Stimulated activated naive CD8-positive, alpha-beta T cell treated with anti-CD3 and anti-CD28 coated beads, Interleukin-15, Interleukin-2, amounts not matched to agents 100 U/mL and 50 U/mL, for 24 hours (primary cell): ENCODE data around the gene RNF26.
A peak's percentile ranks its signal among the peaks of the same experiment; 100 is the strongest.

Experiments used
- ATAC-seq: fragments of 150-1000 bp; cut with Tn5 transposase; one replicate; pipeline ENCODE4 v1.10.0; 2021
- DNase-seq: peaks from one replicate; pipeline ENCODE4 v3.0.0; 2021

The RNF26 gene

DNA sequence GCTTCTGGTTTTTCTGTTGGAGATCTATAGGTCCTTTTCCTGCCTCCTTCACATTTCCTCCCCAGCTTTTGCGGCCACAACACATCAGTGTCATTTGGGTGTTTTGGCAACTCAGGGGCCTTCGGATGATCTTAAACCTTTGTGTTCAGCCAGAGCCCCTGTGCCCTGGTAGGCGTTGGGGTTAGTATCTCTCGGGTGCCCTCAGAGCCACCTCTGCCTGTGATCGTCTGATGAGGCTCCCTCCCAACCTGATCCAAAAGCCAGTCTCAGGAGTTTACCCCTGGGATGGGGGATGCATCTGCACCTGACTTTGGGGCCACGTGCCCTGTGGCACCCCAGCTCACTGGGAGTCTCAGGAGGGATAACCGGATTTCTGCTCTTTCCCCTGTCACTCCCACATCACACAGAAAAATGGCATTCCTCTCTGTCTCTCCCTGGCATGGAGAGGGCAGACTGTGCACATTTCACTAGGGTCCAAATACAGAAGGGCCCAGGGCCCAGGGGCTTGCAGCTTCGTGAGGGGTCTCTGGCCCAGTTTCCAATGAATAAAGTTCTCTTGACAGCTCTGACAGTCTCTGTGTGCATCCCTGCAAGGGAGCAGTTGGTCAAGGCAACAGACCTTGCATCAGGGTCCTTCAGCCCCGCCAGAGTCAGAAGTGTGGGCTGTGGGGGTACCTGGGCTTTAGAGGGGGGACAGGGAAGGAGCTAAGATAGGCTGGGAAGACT is 2.6 kb downstream of the RNF26 start:
- ATAC-seq (no peak), DNase-seq (no peak)

DNA sequence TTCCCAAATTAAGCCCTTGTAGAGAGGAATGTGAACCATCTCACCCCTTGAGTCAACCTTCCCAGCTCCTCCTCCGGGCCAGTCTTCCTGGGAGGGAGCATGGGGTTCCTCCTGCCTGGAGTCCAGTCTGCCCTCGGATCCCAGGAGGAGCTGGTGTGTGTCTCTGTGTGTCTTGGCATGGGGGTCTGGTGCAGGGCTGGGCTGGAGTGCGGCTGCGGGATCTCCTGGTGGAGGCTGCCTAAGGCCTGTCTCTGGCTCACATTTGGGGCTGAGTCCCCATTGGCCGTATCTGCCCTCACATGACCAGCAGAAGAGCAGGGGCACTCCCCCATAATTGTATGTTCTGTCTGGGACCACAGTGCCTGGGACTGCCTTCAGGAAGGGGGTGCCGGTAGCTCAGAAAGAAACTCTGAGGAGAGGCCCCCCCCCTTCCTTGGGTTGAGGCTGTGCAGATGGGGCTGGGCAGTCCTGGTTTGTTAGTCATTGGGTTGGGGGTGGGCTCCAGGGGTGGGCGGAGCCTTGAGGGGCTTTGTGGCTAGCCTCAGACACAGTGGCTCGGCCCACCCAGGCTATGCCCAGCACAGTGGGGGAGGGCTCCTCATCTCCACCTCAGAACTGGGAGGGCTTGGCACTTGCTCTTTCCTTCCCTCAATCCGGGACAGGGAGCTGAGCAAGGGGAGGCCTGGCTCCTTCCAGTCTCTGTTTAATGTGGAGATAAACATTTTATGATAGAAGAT is 3.4 kb downstream of the RNF26 start:
- no peak for DNase-seq

DNA sequence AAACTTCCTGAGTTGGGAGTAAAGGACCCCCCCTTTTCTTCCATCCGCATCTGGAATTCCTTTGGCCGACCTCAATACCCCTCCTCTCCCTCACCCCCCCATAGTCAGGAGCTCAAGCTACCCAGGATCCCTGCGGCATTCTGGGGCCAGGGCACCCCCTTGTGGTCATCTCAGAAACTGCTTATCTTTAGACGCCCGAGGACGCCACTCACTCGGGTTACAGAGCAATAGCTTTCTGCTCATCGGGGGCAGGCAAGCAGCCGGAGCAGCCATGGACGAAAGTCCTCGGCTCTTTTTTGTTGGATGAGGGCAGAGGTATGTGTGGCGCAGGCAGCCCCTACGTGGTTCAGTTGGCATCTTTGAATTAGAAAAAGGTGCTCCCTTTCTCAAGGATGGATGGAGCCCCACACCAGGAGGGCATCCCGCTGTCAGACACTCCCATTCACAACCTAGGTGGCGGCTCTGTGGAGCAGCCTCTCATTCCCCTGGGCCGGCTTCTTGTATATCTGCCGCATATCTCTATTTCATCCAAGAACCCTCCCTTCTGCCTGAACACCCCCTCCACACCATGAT is 4.1 kb downstream of the RNF26 start:
- DNase-seq: peak; percentile 77
- peak; percentile 21 for ATAC-seq

More for the DNA sequence above, 3.4 kb downstream of the RNF26 start:
- ATAC-seq: no peak

DNA sequence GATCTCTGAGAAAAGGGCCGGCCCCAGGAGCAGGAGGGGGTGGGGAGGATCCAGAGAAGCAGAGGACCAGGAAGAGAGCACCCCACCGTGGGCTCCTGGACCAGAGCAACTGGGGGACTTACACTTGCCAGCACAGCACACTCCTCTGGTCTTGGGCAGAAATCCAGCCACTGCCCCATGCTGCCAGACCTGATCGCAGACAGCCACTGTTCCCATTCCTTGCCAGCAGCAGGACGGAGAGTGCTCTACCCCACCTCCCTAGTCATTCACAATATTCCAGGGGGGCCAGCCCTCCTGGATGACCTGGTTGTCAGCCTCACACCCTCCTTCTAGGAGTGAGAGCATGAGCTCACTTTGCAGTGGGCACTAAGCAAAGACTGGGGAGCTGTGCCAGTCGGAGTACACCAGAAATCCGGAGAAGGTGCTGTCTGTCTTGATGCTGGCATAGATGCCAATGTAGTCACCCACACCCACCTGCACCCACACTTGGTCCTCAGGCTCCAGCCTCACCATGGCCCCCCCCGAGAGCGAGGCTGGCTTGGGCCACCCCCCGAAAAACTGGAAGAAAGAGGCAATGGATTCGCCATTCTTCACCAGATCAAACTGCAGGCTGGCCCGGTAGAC is 4.8 kb downstream of the RNF26 start:
- ATAC-seq: no peak
- no peak for DNase-seq

DNA sequence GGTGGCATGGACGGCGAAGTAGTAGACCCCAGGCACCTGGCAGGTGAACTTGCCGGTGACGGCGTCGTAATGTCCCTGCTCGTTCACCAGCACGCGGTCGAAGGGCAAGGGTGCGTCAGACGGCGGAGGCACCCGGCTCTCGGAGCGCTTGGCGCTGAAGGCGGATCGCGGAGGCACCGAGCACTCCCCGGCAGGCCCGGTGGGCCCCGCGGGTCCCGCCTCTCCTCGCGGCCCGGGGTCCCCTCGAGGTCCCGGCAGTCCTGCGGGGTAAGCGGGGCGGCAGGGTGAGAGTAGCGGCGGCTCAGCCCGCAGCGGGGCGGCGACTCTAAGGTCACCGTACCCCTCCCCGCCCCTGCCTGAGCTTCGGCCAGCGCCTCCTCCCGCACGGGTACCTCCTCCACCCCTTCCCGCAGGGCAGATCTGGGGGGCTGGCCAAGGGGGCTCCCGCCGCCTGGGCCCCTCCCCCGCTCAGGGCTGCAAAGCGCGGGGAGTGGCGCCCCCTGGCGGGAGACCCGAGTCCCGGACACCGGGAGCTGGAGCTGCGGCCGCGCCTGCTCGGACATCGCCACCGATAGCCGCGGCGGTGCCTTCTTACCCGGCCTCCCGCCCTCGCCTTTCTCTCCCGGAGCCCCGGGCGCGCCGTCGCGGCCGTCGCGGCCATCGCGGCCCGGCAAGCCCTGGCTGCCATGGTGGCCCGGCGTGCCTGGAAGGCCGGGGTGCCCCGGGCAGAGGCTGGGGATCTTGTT is 5.4 kb downstream of the RNF26 start:
- DNase-seq (peak; percentile 69), ATAC-seq (no peak)

DNA sequence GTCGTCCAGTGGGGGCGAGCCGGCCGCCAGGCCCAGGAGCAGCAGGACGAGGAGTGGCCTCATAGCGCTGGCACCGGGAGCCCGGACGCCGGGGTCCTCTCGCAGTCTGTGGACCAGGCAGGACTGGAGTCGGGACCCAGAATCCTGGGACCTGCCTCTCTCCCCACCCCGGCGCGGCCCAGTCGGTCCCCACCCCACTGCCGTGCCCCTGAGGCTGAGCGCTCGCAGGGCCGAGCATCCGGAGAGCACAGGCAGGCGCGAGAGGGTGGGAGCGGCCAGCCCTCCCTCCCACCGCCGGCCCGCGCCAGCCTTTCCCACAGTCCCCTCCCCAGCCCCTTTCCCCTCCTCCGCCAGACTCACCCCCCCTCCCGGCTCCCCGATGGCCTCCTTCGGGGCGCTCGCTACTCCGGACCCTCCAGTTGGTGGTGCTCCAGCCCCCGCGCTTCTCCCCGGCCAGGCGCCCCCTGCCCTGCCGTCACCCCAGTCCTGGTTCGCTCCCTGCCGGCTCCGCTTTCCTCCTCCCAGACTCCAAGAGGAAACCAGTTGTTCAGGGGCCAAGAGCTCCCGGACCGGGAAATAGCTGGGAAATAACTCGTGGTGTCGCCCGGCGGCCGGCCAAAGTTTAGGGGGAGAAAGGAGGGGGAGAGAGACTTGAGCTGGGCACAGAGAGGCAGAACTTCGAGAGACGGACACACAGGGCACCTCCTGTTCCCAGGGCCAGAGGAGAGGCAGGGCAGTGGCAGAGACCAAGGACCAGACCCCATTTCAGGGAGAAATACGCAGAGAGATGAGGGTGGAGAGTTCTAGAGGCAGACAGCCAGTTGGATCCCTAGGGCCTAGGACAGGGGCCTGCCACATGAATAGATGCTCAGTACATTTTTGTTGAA is 6.3 kb downstream of the RNF26 start, which contains the start of gene C1QTNF5:
Gene C1QTNF5, minus strand, starts transcription at position 549 of the 887 bp plus-strand sequence. Its CDS starts 486 bp downstream, at position 63.
- DNase-seq (no peak), ATAC-seq (no peak)

DNA sequence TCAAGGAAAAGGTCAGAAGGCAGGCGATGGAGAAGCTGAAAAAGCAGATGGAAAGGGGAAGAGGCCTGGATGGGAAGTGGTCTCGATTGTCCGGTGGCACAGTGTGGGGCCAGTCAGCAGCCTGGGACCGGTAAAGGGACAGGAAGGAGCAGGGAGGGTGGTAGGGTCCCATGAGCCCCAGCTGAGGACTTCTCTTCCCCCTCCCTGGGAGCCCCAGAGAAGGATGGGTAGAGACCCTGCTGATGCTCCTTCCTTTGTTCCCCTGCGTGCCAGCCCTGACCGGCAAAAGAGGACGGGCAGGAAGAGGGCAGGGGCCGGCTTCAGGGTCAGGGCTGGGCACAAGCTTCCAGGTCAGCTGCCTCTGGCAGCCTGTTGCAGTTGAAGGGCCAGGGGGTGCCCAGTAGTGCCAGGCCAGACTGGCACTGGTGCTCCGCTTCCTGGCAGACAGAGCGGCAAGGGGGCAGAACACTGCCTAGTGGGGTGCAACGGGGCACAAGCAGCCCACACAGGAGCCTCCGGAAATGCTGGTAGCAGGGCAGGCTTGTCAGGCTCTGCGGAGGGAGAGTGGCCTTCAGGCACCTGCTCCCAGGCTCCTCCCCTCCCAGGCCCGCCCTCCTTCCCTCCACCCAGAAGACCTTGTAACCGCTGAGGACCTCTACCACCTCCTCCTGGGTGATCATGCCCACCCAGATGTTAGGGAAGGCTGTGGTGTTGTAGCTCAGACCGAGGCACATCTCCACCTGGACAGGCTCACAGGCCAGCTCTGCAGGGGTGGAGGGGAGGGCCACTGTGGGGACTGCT is 7.1 kb downstream of the RNF26 start:
- ATAC-seq (no peak), DNase-seq (no peak)

DNA sequence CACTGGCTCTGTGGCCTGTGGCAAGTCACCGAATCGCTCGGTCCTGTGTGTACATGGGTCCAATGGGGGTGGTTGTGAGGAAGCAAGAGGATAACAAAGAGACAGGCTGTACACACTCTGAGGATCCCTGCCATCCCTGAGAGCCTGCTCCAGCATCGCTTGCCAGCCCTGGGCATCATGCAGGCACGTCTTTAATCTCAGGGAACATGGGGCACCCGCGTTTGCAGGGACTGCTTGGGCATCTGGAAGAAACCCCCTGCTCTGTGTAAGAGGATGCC is 7.6 kb downstream of the RNF26 start:
- no peak for ATAC-seq

DNA sequence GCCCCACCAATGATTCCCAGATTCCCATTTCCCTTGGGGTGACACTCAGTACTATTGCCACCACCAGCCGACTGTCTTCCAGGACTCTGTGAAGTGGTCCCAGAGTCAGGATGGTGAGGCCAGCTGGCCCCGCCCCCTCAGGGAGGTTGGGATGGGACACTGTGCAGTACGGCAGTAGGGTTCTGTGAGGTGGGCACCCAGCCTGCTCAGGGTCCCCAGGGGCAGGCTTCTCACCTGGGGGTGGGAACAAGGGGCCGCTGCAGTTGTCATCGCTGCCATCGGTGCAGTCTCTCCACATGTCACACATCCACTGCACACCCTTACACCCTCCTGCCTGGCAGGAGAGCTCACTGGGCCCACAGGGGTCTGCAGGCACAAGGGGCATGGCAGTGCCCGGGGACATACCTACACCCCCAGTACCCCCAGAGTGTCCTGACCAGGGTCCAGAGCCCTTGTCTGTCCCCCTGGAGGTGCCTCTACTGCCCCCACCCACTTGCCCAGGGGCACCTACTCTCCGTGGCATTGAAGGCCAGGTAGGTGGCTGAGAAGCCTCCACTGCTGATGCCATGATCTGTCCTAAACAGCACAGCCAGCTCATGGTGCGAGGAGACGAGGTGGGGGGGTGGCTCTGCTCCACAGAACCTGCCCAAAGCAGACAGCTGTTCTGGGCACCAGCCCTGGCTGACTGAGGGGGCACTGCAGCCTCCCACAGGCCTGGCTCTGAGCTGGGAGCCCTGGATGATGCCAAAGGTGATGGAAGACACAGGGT is 8.2 kb downstream of the RNF26 start:
- no peak for DNase-seq

More for the DNA sequence above, 7.6 kb downstream of the RNF26 start:
- no peak for DNase-seq

DNA sequence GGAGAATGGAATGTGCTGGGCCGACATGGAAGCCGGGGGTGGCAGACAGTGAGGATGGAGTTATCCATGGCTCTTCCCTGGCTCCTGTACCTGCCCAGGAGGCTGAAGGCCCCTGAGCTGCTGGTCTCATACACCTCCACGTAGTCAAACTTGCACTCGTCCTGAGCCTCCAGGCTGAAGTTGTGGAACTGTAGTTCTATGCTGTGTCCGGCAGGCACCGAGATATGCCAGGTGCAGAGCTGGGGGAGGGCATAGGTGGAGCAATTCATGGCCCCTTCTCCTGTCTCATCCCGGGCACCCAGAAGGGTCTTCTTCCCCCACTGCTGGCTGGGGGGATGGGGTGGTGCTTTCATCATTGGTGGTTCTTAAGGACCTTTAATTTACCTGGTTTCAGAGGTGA is 9.4 kb downstream of the RNF26 start:
- ATAC-seq (no peak), DNase-seq (no peak)

More for the DNA sequence above, 8.2 kb downstream of the RNF26 start:
- no peak for ATAC-seq

DNA sequence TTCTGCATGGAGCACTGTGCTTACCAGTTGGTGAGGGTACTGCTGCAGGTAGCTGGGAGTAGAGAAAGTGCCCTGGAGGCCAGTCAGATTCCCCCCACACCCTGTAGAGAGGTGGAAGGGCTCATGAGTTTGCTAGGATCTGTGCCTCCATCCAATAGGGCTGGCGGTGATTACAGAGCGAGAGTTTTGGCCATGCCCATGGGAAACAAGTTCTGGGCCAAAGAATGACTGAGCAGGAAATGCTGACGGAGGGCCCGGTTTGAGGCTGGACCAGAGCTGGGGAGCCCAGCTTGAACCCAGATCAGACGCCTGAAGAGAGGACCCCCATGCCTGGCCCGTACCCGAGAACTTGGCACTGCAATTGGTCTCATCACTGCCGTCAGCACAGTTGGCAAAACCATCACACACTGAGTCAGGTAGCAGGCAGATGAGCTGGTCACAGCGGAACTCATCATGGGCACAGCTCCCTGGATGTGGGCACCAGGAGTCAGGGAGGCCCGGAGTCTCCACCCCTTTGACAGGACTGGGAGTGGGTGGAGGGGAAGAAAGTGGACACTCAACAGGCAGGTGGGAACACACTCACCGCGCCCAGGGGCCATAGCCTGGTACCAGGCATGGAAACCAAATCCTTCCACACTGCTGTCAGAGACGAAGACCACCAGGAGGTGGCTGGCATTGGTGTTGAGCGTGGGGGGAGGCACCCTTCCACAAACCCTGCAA is 10.1 kb downstream of the RNF26 start:
- DNase-seq (no peak), ATAC-seq (no peak)

DNA sequence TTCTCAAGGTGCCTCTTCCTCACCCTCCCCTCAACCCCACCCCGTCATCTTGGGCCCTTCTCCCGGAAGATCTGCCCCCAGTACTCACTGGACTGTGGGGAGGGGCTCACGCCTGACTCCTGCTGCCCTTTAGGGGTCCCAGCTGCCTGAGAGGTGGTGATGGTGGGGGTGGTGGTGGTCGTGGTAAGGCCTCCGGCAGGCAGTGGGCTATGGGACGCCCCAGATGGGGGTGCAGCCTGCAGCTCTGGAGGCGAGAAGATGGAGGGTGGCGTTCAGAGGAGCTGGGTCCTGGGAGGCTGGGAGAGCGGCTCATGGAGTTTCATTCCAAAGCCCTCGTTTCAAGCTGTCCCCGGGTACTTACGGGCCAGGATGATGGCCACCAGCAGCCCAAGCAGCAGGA is 11.4 kb downstream of the RNF26 start:
- ATAC-seq (no peak), DNase-seq (no peak)

DNA sequence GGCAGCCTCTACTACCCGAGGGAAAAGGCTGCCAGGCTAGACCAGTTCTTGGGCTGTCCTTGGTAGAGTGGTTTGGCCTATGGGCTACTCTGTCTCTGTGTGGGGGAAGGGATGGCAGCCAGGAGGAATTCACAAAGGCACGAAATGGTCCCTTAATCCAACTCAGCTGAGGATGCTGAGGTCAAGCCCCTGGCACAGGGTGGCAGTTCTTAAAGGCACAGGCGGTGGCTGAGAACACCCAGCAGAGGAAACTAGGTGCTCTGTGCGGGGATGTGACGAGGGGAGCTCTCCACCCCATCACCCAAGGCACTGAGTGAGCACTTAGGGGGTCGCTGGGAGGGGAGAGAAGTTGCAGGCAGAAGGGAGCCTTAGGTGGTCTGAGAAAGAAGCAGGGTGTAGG is 12.3 kb downstream of the RNF26 start, which contains the start of gene MFRP:
Gene MFRP, minus strand, starts transcription at position 101 of the 400 bp plus-strand sequence. CDS start 192 bp downstream, outside the sequence.
- ATAC-seq (no peak), DNase-seq (no peak)

DNA sequence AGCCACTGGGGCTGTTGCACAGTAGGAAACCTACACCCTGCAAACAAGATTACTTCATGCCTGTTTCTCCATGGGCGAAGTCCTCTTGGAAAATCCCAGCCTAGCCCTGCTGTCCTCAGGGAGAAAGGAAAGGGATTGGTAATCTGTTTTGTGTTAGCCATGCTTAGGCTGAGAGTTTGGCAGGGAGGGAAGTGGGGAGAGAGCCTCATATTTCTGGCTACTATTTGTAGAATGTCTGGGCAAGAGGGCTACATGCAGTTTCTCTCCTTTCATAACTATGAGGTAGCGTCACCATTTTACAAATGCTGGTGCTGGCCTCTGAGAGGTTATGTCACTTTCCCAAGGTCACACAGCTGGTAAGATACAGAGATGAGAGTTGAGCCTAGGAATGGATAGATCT is 12.9 kb downstream of the RNF26 start:
- no peak for DNase-seq

DNA sequence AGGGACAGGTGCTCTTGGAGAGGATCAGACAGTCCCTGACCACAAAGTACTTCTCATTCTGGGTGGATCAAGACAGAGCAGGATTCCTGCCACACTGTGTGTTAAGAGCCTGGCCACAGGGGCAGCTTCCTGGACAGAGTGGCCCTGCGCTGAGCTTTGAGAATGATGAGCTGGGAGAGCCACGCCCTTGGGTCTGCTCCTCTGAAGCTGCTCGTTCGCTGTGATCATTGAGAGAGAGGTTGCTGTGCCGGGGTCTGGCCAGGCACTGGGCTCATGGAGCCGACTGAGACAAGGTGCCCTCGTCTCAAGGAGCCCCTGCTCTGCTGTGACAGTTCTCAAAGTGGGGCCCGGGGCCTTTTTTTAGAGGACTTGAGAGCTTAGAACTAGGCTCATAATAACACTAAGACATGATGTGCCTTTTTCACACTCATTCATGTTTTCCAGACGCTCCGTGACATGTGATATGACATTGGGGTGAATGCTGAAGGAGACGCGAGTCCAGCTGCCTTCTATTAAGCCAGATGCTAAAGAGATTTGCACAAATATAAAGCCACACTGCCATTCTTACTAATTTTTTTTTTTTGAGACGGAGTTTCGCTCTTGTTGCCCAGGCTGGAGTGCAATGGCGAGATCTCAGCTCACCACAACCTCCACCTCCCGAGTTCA is 13.7 kb downstream of the RNF26 start:
- ATAC-seq (no peak), DNase-seq (no peak)

More for the DNA sequence above, 12.9 kb downstream of the RNF26 start:
- no peak for ATAC-seq

DNA sequence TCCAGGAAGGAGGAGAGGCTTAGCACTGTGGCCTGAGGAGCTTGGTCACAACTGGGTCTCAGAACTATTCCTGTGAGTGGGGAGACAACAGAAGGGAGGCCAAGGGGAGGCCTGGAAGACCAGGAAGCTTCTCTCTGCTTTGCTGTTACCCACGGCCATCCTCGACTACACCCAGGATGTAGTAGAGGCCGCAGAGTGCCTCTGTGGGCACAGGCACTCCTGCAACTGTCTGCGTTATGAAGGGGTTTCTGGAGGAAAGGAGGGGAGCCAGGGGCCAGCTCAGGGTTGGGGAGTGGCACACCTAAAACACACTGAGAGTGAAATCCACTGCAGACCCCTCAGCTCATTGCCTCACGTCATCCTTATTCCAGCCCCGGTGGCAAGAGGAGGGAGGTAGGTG is 16.0 kb downstream of the RNF26 start:
- DNase-seq (no peak), ATAC-seq (no peak)

DNA sequence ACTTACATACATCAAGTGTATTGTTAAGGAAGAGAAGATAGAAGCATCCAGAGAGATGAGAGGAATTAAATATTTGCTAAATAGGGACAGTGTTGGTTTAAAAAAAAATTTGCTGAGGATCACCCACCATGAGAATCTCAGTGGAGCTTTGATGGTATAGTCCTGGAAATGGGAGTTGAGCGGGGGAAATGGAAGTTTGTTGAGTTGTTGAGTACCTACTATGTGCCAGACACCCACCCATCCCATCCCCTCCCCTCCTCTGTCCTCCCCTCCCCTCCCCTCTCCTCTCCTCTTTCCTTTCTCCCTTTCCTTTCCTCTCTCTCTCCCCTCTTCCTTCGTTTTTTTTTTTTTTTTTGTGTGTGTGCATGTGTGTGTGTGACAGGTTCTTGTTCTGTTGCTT is 16.9 kb downstream of the RNF26 start:
- DNase-seq (no peak), ATAC-seq (no peak)

DNA sequence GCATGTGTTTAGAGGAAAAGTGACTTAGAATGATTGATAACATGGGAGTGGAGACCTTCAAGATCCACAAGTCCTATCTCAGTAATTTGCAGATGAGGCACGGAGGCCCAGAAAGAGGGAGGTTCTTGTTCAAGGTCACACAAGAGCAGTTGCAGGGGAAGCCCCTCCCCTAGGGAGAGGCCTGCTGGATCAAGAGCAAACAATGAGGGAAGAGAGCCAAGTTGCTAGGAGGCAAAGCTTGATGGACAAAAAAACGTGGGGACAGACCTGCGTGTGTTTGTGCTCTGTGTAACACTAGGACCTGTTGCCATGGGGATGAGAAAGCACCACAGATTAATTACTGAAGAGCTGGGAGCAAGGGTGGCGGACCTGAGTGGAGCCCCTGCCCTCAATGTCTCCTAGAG is 18.5 kb downstream of the RNF26 start:
- no peak for ATAC-seq
- no peak for DNase-seq
